GM23338 (cell line): ENCODE results near the gene EXOC4. TPM values are rescaled to one million over a fixed set of nuclear protein-coding genes. Genes with fewer than 3 reads are reported as not detected.

ENCODE experiments used
- CREB1 ChIP-seq: fragments of 250-450 bp; sonication (Bioruptor Pico); IDR thresholded peaks from 2 replicates; pipeline ENCODE4 v1.5.0; 2020; ENCODE audit warnings: low read depth, mild to moderate bottlenecking, moderate library complexity
- CTCF ChIP-seq, 2 experiments: fragments of 200-600 bp in 1 of 2; sonication (generic) in 1 of 2; conservative IDR thresholded peaks; 2 replicates each; pipeline versions ENCODE4 v1.5.1 to v1.6.1; 2016 to 2017; ENCODE audit warnings: antibody characterized with exemption in 2 of 2, low read depth in 2 of 2, mild to moderate bottlenecking in 2 of 2, moderate library complexity in 1 of 2
- ETS1 ChIP-seq: IDR thresholded peaks from 2 replicates; pipeline ENCODE4 v1.6.1; 2016; ENCODE audit warnings: antibody characterized with exemption
- EZH2 ChIP-seq: fragments of 200-600 bp; sonication (generic); IDR thresholded peaks from one replicate; pipeline ENCODE4 v1.8.0; 2017; ENCODE audit warnings: antibody characterized with exemption, mild to moderate bottlenecking, low read depth; ENCODE audit not compliant: unreplicated experiment
- EZH2phosphoT487 ChIP-seq: fragments of 200-600 bp; sonication (generic); IDR thresholded peaks from one replicate; pipeline ENCODE4 v1.8.1; 2018; ENCODE audit warnings: antibody characterized with exemption; ENCODE audit not compliant: unreplicated experiment
- JUNB ChIP-seq: IDR thresholded peaks from one replicate; pipeline ENCODE4 v1.6.1; 2016; ENCODE audit warnings: antibody characterized with exemption; ENCODE audit not compliant: unreplicated experiment
- NANOG ChIP-seq: IDR thresholded peaks from 2 replicates; pipeline ENCODE4 v1.6.1; 2016; ENCODE audit warnings: antibody characterized with exemption, borderline replicate concordance
- POLR2AphosphoS5 ChIP-seq: IDR thresholded peaks from 2 replicates; pipeline ENCODE4 v1.6.1; 2016; ENCODE audit warnings: antibody characterized with exemption, low read depth
- STAT1 ChIP-seq: IDR thresholded peaks from one replicate; pipeline ENCODE4 v1.6.1; 2016; ENCODE audit warnings: antibody characterized with exemption; ENCODE audit not compliant: unreplicated experiment
- ZNF462 ChIP-seq: fragments of 250-450 bp; sonication (Bioruptor Pico); IDR thresholded peaks from 2 replicates; pipeline ENCODE4 v1.5.0; 2020; ENCODE audit warnings: mild to moderate bottlenecking, moderate library complexity
- polyA plus RNA-seq: library from polyadenylated mRNA; unstranded; fragments of >200 nt; fragmentation: Nextera tagmentation; extraction: Ambion mirVana; gene quantifications from 2 replicates; pipeline ENCODE4 v1.2.1, GENCODE V29; 2016
- total RNA-seq: library from RNA; depleted of rRNA; stranded (reverse); fragments of >200 nt; shearing (Covaris generic); gene quantifications from 2 replicates; pipeline ENCODE4 v1.2.3, GENCODE V29; 2014

The EXOC4 gene
- total and polyA plus RNA-seq, 2 experiments from 2014 or later: 37.5 to 52.7 TPM

DNA sequence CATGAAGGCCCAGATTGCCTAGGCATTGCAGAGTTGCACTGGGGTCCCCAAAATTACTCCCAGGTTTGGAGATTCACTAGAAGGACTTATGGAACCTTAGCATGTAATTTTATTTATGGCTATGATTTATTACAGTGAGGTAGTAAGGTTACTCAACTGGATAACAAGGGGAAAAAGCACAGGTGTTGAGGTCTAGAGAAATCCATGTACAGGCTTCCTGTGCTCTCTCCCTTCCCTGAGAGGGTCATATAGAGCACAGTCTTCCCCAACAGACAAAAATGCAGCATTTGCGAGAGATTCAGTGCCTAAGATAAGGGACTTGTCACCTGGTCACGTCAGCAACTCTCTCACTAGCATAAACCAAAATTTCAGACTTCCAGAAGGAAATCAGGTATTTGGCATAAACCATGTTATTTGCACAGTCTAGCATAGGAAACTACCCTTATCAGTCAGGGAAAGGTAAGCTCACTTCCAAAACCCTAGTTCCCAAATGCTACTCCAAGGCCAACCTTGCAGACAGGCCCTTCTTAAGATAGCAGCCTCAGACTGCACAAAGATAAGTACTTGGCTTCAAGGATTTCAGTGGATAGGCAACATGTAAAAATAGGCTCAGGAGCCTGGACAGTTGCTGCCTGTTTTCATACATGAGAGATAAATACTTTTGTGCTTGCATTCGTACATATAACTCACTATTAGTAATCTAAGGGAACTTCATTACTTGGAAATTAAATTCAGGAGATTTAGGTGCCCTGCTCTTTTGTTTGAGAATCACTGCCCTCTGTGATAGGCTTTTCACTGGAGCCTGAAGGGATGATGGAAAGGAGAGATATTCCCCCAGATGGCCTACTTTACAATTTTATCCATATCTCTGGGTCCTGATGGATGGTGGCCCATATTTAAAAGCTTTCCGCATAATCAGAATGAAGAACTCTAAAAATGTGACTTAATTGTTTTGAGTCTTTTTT lies 495.8 kb downstream of the EXOC4 start (continued):
- TF ChIP-seq ZNF462 (CRISPR knock-in tag) (no peak), CTCF (conservative IDR thresholded peaks at IDR 0.05; ENCODE audit: low read depth in 2 of 2) (no peak), ETS1 (no peak), POLR2AphosphoS5 (no peak), STAT1 (no peak), EZH2 (no peak), JUNB (no peak), NANOG (no peak), CREB1 (CRISPR knock-in tag) (no peak), EZH2phosphoT487 (no peak)
